Esophagus squamous epithelium (tissue), 5 donors: ENCODE results near the gene ZNF343. TPM values are rescaled to one million over a fixed set of nuclear protein-coding genes. Genes with fewer than 3 reads are reported as not detected.

Experiments
- DNase-seq: peaks from one replicate; lab custom pipeline; 2025; lab: John Stamatoyannopoulos, UW
- H3K27ac ChIP-seq, 4 donors: fragments of 200-600 bp; sonication (generic); one replicate each; pipeline ENCODE4 v1.5.1; 2016 to 2019; ENCODE audit warnings: mild to moderate bottlenecking in 1 of 4
- H3K27me3 ChIP-seq, 4 donors: fragments of 200-600 bp; sonication (generic); 1 replicate in 3 of 4; 2 replicates in 1 of 4; pipeline versions ENCODE4 v1.5.1 to v1.6.0; 2017 to 2021; ENCODE audit warnings: antibody characterized with exemption in 1 of 4
- H3K36me3 ChIP-seq, 3 donors: fragments of 200-600 bp; sonication (generic); one replicate each; pipeline ENCODE4 v1.5.1; 2016 to 2019
- H3K4me1 ChIP-seq, 3 donors: fragments of 200-600 bp; sonication (generic); one replicate each; pipeline ENCODE4 v1.5.1; 2017 to 2019
- H3K4me3 ChIP-seq, 4 donors: fragments of 200-600 bp; sonication (generic); 1 replicate in 3 of 4; 2 replicates in 1 of 4; pipeline ENCODE4 v1.5.1; 2016 to 2019; ENCODE audit warnings: mild to moderate bottlenecking in 2 of 4, moderate library complexity in 1 of 4
- H3K9me3 ChIP-seq, 3 donors: fragments of 200-600 bp; sonication (generic); one replicate each; pipeline ENCODE4 v1.5.1; 2016 to 2019
- POLR2A ChIP-seq, 4 donors: fragments of 450-650 bp; IDR thresholded peaks; one replicate each; pipeline ENCODE4 v1.6.1; 2017; ENCODE audit warnings: antibody characterized with exemption in 4 of 4, mild to moderate bottlenecking in 4 of 4, moderate library complexity in 3 of 4
- WGBS, 2 donors: methylation state at CpG; one replicate each; pipeline ENCODE4 v1.1.5; 2018; 5-methylcytosine and 5-hydroxymethylcytosine counted together
- intact Hi-C: fragments of 100-400 bp; cut with DNase I; formaldehyde crosslinking; loops from one replicate; pipeline ENCODE4 v1.15.0; 2022
- total RNA-seq, 4 donors: library from RNA; depleted of rRNA; stranded (reverse); fragments of >200 nt; gene quantifications; one replicate each; pipeline ENCODE4 v1.1.0, GENCODE V29; 2016
- TF ChIP-seq, protein P1 (sequence below), 6 experiments: fragments of 450-650 bp in 4 of 6; fragments of 200-600 bp in 2 of 6; sonication (generic) in 2 of 6; IDR thresholded peaks; one replicate each; pipeline ENCODE4 v1.5.1; 2016 to 2019; ENCODE audit warnings: antibody characterized with exemption in 6 of 6, mild to moderate bottlenecking in 4 of 6, moderate library complexity in 4 of 6
- donor health status: DM: yes; HTN: yes; CAD: no.

ZNF343 gene
- total RNA-seq, 4 donors from 2014 or later: 4.9 to 13.2 (median 5.4) TPM

DNA sequence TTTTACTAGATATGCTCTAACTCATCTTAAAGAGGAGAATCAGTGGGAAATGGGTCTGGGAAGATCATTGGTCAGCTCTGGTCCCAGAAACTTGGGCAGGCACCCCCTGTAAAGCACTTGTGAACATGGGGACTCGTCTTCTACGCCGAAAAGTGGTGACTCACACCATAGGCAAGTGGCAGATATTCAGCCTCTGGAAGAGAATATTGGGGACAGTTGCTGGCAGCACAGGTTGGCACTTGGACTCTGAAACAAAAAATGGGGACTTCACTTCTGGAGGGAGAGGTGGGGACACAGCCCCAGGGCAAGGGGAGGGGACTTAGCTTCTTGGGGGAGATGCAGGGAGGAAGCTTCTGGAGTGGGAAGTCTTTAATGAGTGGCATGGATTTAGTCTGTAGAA, 11.9 kb upstream of the ZNF343 start:
- 72 to 86% methylated on average over 3 of the region's 3 CpGs for WGBS, 2 donors
- intact Hi-C loops: loop anchor here (10.0 kb wide), 1 partner anchor 124 kb away; no protein-coding TSS in a partner anchor
- peaks cover 0 to 4% (median 0%) of the 10 kb centered on the region in 4 donors for H3K27me3 ChIP-seq
- H3K9me3 ChIP-seq: no peaks in the 10 kb centered on the region
- DNase-seq: no peak
- H3K4me1 ChIP-seq: peaks cover 3 to 35% (median 4%) of the 10 kb centered on the region in 3 donors
- no peaks in the 10 kb centered on the region for H3K36me3 ChIP-seq
- TF ChIP-seq, protein P1, sequence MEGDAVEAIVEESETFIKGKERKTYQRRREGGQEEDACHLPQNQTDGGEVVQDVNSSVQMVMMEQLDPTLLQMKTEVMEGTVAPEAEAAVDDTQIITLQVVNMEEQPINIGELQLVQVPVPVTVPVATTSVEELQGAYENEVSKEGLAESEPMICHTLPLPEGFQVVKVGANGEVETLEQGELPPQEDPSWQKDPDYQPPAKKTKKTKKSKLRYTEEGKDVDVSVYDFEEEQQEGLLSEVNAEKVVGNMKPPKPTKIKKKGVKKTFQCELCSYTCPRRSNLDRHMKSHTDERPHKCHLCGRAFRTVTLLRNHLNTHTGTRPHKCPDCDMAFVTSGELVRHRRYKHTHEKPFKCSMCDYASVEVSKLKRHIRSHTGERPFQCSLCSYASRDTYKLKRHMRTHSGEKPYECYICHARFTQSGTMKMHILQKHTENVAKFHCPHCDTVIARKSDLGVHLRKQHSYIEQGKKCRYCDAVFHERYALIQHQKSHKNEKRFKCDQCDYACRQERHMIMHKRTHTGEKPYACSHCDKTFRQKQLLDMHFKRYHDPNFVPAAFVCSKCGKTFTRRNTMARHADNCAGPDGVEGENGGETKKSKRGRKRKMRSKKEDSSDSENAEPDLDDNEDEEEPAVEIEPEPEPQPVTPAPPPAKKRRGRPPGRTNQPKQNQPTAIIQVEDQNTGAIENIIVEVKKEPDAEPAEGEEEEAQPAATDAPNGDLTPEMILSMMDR (IDR thresholded peaks at IDR 0.05): no peak
- TF ChIP-seq POLR2A (IDR thresholded peaks at IDR 0.05): no peak
- no peak overlapping the region for H3K4me3 ChIP-seq
- H3K27ac ChIP-seq: no peak overlapping the region

DNA sequence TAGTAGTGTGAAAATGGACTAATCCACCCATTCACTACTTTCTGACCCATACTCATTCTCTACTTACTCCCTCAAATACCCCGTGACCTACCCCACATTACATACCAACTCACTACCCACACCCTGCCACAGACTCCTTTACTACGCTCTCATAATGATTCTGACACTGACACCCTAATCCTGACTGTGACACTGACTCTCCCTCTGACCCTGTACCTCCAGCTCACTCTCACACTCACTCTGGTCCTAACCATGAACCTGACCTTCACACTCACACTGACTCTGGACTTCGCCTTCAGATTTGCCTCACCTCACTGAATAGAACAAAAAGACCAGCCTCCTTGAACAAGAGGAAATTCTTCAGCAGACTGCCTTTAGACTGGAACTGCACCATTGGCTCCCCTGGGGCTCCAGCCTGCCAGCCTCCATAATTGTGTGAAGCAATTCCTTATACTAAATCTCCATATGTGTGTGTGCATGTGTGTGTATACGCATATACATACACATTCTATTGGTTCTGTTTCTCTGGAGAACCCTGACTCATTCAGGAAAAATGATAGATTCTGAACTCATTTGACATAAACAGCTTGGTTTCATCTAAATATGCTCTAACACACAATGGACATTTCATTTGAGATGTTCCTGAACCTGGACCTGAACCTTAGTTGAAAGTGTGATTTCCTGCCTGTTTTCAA, 10.5 kb upstream of the ZNF343 start:
- Histone ChIP-seq H3K9me3 (no peaks in the 10 kb centered on the region), H3K4me3 (no peak overlapping the region), H3K36me3 (no peaks in the 10 kb centered on the region), H3K27me3 (peaks cover 0 to 4% (median 0%) of the 10 kb centered on the region in 4 donors), H3K27ac (no peak overlapping the region), H3K4me1 (peaks cover 3 to 26% (median 4%) of the 10 kb centered on the region in 3 donors)
- WGBS, 2 donors: 91 to 98% methylated on average over 4 of the region's 4 CpGs
- DNase-seq: no peak
- intact Hi-C loops: no loop called here
- TF ChIP-seq, protein P1 (IDR thresholded peaks at IDR 0.05): no peak
- no peak for TF ChIP-seq POLR2A (IDR thresholded peaks at IDR 0.05)

DNA sequence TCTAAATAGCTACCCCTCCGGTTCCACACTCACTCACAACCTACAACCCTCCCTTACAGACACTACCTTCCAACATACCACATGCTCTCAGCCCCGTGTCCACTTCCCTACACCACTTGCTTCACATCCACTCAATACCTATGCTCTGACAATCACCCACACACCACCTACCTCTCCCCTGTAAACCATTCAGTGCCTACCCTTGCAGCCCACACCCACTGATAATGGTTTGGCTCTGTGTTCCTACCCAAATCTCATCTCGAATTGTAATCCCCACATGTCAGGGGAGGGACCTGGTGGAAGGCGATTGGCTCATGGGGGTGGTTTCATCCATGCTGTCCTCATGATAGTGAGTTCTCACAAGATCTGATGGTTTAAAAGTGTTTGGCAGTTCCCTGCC, 9.8 kb upstream of the ZNF343 start:
- H3K27ac ChIP-seq: no peak overlapping the region
- intact Hi-C loops: no loop called here
- H3K27me3 ChIP-seq: peaks cover 0 to 4% (median 0%) of the 10 kb centered on the region in 4 donors
- no peaks in the 10 kb centered on the region for H3K36me3 ChIP-seq
- peaks cover 0 to 19% (median 0%) of the 10 kb centered on the region in 3 donors for H3K4me1 ChIP-seq
- no peak for TF ChIP-seq POLR2A (IDR thresholded peaks at IDR 0.05)
- TF ChIP-seq, protein P1 (IDR thresholded peaks at IDR 0.05): no peak
- 79 to 80% methylated on average over 4 of the region's 4 CpGs for WGBS, 2 donors
- no peaks in the 10 kb centered on the region for H3K9me3 ChIP-seq
- H3K4me3 ChIP-seq: no peak overlapping the region
- DNase-seq: no peak

DNA sequence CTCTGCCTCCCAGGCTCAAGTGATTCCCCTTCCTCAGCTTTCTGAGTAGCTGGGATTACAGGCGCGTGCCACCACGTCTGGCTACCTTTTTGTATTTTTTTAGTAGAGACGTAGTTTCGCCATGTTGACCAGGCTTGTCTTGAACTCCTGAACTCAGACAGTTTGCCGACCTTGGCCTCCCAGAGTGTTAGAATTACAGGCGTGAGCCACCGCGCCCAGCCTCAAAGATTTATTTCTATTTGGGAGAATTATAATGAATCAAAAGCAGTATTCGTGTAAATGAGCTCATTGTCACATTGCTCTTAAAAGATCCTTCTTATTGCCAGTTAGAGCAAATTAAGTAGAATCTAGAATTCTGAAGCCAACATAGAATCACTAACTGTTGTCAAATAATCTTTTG, 9.4 kb upstream of the ZNF343 start:
- intact Hi-C loops: no loop called here
- H3K27ac ChIP-seq: no peak overlapping the region
- H3K27me3 ChIP-seq: peaks cover 0 to 4% (median 0%) of the 10 kb centered on the region in 4 donors
- WGBS, 2 donors: 91 to 92% methylated on average over 9 to 10 of the region's 10 CpGs
- TF ChIP-seq, protein P1 (IDR thresholded peaks at IDR 0.05): no peak
- no peak overlapping the region for H3K4me3 ChIP-seq
- H3K4me1 ChIP-seq: peaks cover 0 to 14% (median 0%) of the 10 kb centered on the region in 3 donors
- H3K9me3 ChIP-seq: no peaks in the 10 kb centered on the region
- no peaks in the 10 kb centered on the region for H3K36me3 ChIP-seq
- DNase-seq: no peak

DNA sequence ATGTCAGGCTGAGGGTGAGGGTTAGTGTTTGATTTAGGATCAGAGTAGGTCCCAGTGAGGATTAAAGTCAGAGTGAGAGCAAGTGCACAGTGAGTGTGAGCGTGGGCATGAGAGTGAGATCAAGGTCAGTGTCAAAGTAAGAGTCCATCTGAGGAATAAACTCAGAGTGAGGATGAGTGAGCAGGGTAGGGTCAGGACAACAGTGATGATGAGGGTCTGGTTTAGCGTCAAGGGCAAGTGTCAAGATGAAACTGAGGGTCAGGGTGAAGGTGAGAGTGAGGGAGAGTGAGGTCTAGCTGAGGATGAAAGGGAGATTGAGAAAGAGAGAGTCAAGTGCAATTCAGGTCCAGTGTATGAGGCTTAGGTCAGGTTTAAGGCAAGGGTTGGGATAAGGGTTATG, 7.7 kb upstream of the ZNF343 start:
- 69 to 82% methylated on average over 2 of the region's 2 CpGs for WGBS, 2 donors
- intact Hi-C loops: no loop called here
- no peak overlapping the region for H3K4me3 ChIP-seq

More for the DNA sequence above, 7.7 kb upstream of the ZNF343 start:
- no peaks in the 10 kb centered on the region for H3K9me3 ChIP-seq
- no peak overlapping the region for H3K27ac ChIP-seq
- no peak for DNase-seq
- peaks cover 0 to 2% (median 0%) of the 10 kb centered on the region in 3 donors for H3K4me1 ChIP-seq
- TF ChIP-seq, protein P1 (IDR thresholded peaks at IDR 0.05): no peak
- TF ChIP-seq POLR2A (IDR thresholded peaks at IDR 0.05): no peak
- H3K27me3 ChIP-seq: peaks cover 0 to 4% (median 0%) of the 10 kb centered on the region in 4 donors
- no peaks in the 10 kb centered on the region for H3K36me3 ChIP-seq
